Measurements from ENCODE around the gene CYB561A3.

Gene CYB561A3

DNA sequence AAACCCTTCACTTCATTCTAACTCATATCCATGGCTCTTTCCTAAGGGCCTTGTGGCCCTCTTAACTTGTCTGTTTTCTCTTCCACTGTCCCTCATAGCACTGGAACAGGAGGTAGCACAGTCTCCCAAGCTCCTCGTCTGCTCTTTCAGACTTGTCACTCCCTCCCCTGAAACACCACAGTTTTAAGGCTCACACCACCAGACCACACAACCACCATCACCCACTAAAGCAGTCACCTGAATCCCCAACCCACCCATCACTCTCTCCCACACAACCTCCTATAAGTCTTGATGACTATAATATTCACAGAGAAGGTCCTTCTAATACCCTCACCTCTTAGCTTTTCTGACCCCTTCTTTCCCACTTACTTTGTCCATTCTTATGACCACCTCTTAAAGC is 55.5 kb downstream of the CYB561A3 start:
- H3K27ac Mint-ChIP-seq, result no peak overlapping the region
- H3K36me3 Mint-ChIP-seq (ENCODE audit: low read depth), result peaks cover 42% of the 10 kb centered on the region
- H3K4me3 Mint-ChIP-seq, result no peak overlapping the region
- H3K4me1 Mint-ChIP-seq, result no peaks in the 10 kb centered on the region
- TF ChIP-seq CTCF (IDR thresholded peaks at IDR 0.05; ENCODE audit: unreplicated experiment in 3 of 3), result no peak
- H3K9me3 Mint-ChIP-seq, result no peaks in the 10 kb centered on the region
- H3K27me3 Mint-ChIP-seq (ENCODE audit: low read depth), result no peaks in the 10 kb centered on the region

- H3K27ac Mint-ChIP-seq, result no peak overlapping the region
- no peaks in the 10 kb centered on the region for H3K27me3 Mint-ChIP-seq (ENCODE audit: low read depth)
- no peaks in the 10 kb centered on the region for H3K9me3 Mint-ChIP-seq
- H3K4me1 Mint-ChIP-seq, result no peaks in the 10 kb centered on the region
- peaks cover 47% of the 10 kb centered on the region for H3K36me3 Mint-ChIP-seq (ENCODE audit: low read depth)
- no peak for TF ChIP-seq CTCF (IDR thresholded peaks at IDR 0.05; ENCODE audit: unreplicated experiment in 3 of 3)
- no peak overlapping the region for H3K4me3 Mint-ChIP-seq
Measured at GRCh38 chr11:61305417-61305816, 56.3 kb downstream of the CYB561A3 start.

GRCh38 chr11:61303725-61304124 is 58.0 kb downstream of the CYB561A3 start:
- no peak for TF ChIP-seq CTCF (IDR thresholded peaks at IDR 0.05; ENCODE audit: unreplicated experiment in 3 of 3)
- peaks cover 11% of the 10 kb centered on the region for H3K4me1 Mint-ChIP-seq
- no peak overlapping the region for H3K27ac Mint-ChIP-seq
- peaks cover 62% of the 10 kb centered on the region for H3K36me3 Mint-ChIP-seq (ENCODE audit: low read depth)
- no peaks in the 10 kb centered on the region for H3K27me3 Mint-ChIP-seq (ENCODE audit: low read depth)
- no peaks in the 10 kb centered on the region for H3K9me3 Mint-ChIP-seq
- no peak overlapping the region for H3K4me3 Mint-ChIP-seq

GRCh38 chr11:61302550-61302949 is 59.1 kb downstream of the CYB561A3 start:
- peaks cover 73% of the 10 kb centered on the region for H3K36me3 Mint-ChIP-seq (ENCODE audit: low read depth)
- no peak overlapping the region for H3K27ac Mint-ChIP-seq
- H3K4me3 Mint-ChIP-seq, result no peak overlapping the region
- no peaks in the 10 kb centered on the region for H3K9me3 Mint-ChIP-seq
- H3K27me3 Mint-ChIP-seq (ENCODE audit: low read depth), result no peaks in the 10 kb centered on the region
- TF ChIP-seq CTCF (IDR thresholded peaks at IDR 0.05; ENCODE audit: unreplicated experiment in 3 of 3), result no peak
- peaks cover 22% of the 10 kb centered on the region for H3K4me1 Mint-ChIP-seq
